ENCODE results near the gene TSTD2.
"Not testable (repeated sequence)": the region's sequence is repeated elsewhere in the genome, so short reads cannot be mapped to it uniquely, and the experiment has no call there.

The TSTD2 gene

DNA sequence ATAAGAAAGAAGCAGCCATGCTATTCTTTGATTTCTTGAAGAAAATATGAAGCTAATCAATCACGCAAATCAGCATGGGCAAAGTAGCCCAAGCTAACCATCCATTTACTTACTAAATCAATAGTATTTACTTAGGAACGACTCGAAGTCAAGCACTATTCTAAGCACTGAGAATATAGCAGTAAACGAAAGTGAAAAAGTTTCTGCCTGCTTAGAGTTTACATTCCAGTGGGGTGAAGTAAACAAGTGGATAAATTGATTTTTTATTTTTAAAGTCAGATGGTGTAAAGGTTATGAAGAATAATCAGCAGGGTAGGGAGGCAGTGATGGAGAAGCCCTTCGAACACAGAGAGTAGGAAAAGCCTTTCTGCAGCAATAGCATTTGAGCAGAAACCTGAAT, 5.5 kb downstream of the TSTD2 start:
- DNase-seq (ENCODE audit: low read depth) = no peak
- TF ChIP-seq, protein P1, sequence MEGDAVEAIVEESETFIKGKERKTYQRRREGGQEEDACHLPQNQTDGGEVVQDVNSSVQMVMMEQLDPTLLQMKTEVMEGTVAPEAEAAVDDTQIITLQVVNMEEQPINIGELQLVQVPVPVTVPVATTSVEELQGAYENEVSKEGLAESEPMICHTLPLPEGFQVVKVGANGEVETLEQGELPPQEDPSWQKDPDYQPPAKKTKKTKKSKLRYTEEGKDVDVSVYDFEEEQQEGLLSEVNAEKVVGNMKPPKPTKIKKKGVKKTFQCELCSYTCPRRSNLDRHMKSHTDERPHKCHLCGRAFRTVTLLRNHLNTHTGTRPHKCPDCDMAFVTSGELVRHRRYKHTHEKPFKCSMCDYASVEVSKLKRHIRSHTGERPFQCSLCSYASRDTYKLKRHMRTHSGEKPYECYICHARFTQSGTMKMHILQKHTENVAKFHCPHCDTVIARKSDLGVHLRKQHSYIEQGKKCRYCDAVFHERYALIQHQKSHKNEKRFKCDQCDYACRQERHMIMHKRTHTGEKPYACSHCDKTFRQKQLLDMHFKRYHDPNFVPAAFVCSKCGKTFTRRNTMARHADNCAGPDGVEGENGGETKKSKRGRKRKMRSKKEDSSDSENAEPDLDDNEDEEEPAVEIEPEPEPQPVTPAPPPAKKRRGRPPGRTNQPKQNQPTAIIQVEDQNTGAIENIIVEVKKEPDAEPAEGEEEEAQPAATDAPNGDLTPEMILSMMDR (IDR thresholded peaks at IDR 0.05; ENCODE audit: low read depth, low read length, missing control alignments) = no peak
- H3K4me3 ChIP-seq (ENCODE audit: low read depth, low read length) = no peak overlapping the region
- in situ Hi-C loops (cut with HindIII; ENCODE audit: low sequenced_read_pairs) = no loop called here

GRCh38 chr9:97625620-97626019, 7.5 kb downstream of the TSTD2 start:
- in situ Hi-C loops (cut with HindIII; ENCODE audit: low sequenced_read_pairs) = no loop called here
- no peak overlapping the region for H3K4me3 ChIP-seq (ENCODE audit: low read depth, low read length)
- TF ChIP-seq, protein P1 (IDR thresholded peaks at IDR 0.05; ENCODE audit: low read depth, low read length, missing control alignments) = no peak
- DNase-seq (ENCODE audit: low read depth) = no peak

- H3K4me3 ChIP-seq (ENCODE audit: low read depth, low read length) = no peak overlapping the region
- in situ Hi-C loops (cut with HindIII; ENCODE audit: low sequenced_read_pairs) = loop anchor here (25.0 kb wide), 1 partner anchor 162 kb away; no protein-coding TSS in a partner anchor
- TF ChIP-seq, protein P1 (IDR thresholded peaks at IDR 0.05; ENCODE audit: low read depth, low read length, missing control alignments) = no peak
- no peak for DNase-seq (ENCODE audit: low read depth)
Measured at GRCh38 chr9:97623946-97624345, 9.2 kb downstream of the TSTD2 start.

DNA sequence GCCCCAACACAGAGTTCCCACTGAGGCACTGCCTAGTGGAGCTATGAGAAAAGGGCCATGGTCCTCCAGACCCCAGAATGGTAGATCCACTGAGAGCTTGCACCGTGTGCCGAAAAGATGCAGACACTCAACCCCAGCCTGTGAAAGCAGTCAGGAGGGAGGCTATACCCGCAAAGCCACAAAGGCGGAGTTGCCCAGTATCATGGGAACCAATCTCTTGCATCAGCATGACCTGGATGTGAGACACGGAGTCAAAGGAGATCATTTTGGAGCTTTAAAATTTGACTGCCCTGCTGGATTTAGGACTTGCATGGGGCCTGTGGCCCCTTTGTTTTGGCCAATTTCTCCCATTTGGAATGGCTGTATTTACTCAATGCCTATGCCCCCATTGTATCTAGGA, 10.7 kb downstream of the TSTD2 start:
- H3K4me3 ChIP-seq (ENCODE audit: low read depth, low read length); DNase-seq (ENCODE audit: low read depth): not testable (repeated sequence)
- in situ Hi-C loops (cut with HindIII; ENCODE audit: low sequenced_read_pairs) = loop anchor here (25.0 kb wide), 1 partner anchor 160 kb away; no protein-coding TSS in a partner anchor

DNA sequence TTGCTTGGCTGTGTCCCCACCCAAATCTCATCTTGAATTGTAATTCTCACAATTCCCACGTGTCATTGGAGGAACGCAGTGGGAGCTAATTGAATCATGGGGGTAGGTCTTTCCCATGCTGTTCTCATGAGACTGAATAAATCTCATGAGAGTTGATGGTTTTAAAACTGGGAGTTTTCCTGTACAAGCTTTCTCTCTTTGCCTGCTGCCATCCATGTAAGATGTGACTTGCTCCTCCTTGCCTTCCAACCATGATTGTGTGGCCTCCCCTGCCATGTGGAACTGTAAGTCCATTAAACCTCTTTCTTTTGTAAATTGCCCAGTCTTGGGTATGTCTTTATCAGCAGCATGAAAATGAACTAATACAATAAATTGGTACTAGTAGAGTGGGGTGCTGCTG, 13.1 kb downstream of the TSTD2 start:
- not testable (repeated sequence) for DNase-seq (ENCODE audit: low read depth)
- in situ Hi-C loops (cut with HindIII; ENCODE audit: low sequenced_read_pairs) = loop anchor here (25.0 kb wide), 1 partner anchor 158 kb away; no protein-coding TSS in a partner anchor

DNA sequence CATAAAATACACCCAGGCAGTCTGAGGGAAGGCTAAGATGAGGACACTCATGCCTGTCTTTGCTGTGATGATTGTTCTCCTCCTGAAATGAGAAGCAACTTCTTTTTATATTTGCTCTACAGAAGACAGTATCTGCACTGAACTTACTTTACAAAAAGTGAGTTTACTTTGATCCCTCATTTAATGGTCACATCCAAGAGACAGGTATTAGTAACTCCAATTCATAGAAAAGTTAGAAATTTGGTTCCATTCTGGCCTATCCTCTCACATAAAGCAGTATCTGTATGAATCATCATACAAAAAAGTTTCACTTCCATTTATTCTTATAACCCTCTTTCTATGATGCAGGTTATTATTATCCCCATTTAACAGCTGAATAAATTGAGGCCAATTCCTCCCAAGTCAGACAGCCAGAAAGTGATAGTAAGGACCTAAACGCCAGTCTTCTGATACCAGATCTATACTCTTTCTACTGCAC, 15.2 kb downstream of the TSTD2 start:
- TF ChIP-seq, protein P1 (IDR thresholded peaks at IDR 0.05; ENCODE audit: low read depth, low read length, missing control alignments) = no peak
- DNase-seq (ENCODE audit: low read depth) = no peak
- no peak overlapping the region for H3K4me3 ChIP-seq (ENCODE audit: low read depth, low read length)
- in situ Hi-C loops (cut with HindIII; ENCODE audit: low sequenced_read_pairs) = loop anchor here (25.0 kb wide), 1 partner anchor 156 kb away; no protein-coding TSS in a partner anchor

More for the DNA sequence above, 13.1 kb downstream of the TSTD2 start:
- not testable (repeated sequence) for H3K4me3 ChIP-seq (ENCODE audit: low read depth, low read length)

- in situ Hi-C loops (cut with HindIII; ENCODE audit: low sequenced_read_pairs) = loop anchor here (25.0 kb wide), 1 partner anchor 153 kb away; no protein-coding TSS in a partner anchor
- peak; percentile 47 for DNase-seq (ENCODE audit: low read depth)
- TF ChIP-seq, protein P1 (IDR thresholded peaks at IDR 0.05; ENCODE audit: low read depth, low read length, missing control alignments) = peak; percentile 81
- H3K4me3 ChIP-seq (ENCODE audit: low read depth, low read length) = no peak overlapping the region
Measured at GRCh38 chr9:97615439-97616072, 17.6 kb downstream of the TSTD2 start.

Data from astrocyte of the cerebellum (primary cell).